Measurements from ENCODE around the gene GABRA4. TPM values are rescaled to one million over a fixed set of nuclear protein-coding genes. Genes with fewer than 3 reads are reported as not detected.

GABRA4 gene
- total and polyA plus RNA-seq, 2 experiments from 2014 or later, result 1.5 to 1.9 TPM

- TF ChIP-seq EZH2phosphoT487 (IDR thresholded peaks at IDR 0.05; ENCODE audit: unreplicated experiment), result no peak
- TF ChIP-seq CREB1 (CRISPR knock-in tag; IDR thresholded peaks at IDR 0.05; ENCODE audit: low read depth), result no peak
- TF ChIP-seq ETS1 (IDR thresholded peaks at IDR 0.05), result no peak
- no peak for TF ChIP-seq REST (IDR thresholded peaks at IDR 0.05; ENCODE audit: unreplicated experiment)
- TF ChIP-seq EZH2 (IDR thresholded peaks at IDR 0.05; ENCODE audit: low read depth, unreplicated experiment), result no peak
- TF ChIP-seq ZNF114 (CRISPR knock-in tag; IDR thresholded peaks at IDR 0.05), result no peak
- TF ChIP-seq STAT1 (IDR thresholded peaks at IDR 0.05; ENCODE audit: unreplicated experiment), result no peak
- TF ChIP-seq NANOG (IDR thresholded peaks at IDR 0.05; ENCODE audit: borderline replicate concordance), result no peak
These were observed 8.6 kb downstream of the GABRA4 start (continued) for GRCh38 chr4:46984781-46985180.

GRCh38 chr4:46980851-46981250 lies 12.5 kb downstream of the GABRA4 start:
- H3K4me1 Mint-ChIP-seq, result peaks cover 5% of the 10 kb centered on the region; the same call in 2 of the 3 replicates
- no peaks in the 10 kb centered on the region for H3K36me3 Mint-ChIP-seq (ENCODE audit: low read depth)
- Histone ChIP-seq H3K9me2 (ENCODE audit: insufficient read depth) (no peaks in the 10 kb centered on the region), H3K27ac (ENCODE audit: low read depth) (no peak overlapping the region), H3K79me2 (replicated peaks; ENCODE audit: insufficient read depth) (no peaks in the 10 kb centered on the region), H3K4me1 (ENCODE audit: insufficient read depth) (0 out of 2 replicates have a peak, but pooled peaks cover 7% of the 10 kb centered on the region), H3K4me3 (no peak overlapping the region), H2AFZ (no peak overlapping the region), H3K27me3 (ENCODE audit: insufficient read depth) (no peaks in the 10 kb centered on the region), H3K36me3 (ENCODE audit: insufficient read depth) (no peaks in the 10 kb centered on the region), H3F3A (replicated peaks; ENCODE audit: low read depth) (no peaks in the 10 kb centered on the region), H3K4me2 (no peak overlapping the region), H4K20me1 (replicated peaks; ENCODE audit: insufficient read depth) (no peaks in the 10 kb centered on the region)
- no peak overlapping the region for H3K4me3 Mint-ChIP-seq
- no peak overlapping the region for H3K27ac Mint-ChIP-seq
- DNase-seq (ENCODE audit: low spot score) (no peak), ATAC-seq (no peak)
- H3K9me3 Mint-ChIP-seq, result no peaks in the 10 kb centered on the region
- no peaks in the 10 kb centered on the region for H3K27me3 Mint-ChIP-seq (ENCODE audit: insufficient read depth, low read depth, poor library complexity)
- TF ChIP-seq JUNB (IDR thresholded peaks at IDR 0.05; ENCODE audit: unreplicated experiment), result no peak
- no peak for TF ChIP-seq ZNF114 (CRISPR knock-in tag; IDR thresholded peaks at IDR 0.05)
- TF ChIP-seq REST (IDR thresholded peaks at IDR 0.05; ENCODE audit: unreplicated experiment), result no peak
- TF ChIP-seq, protein P1, sequence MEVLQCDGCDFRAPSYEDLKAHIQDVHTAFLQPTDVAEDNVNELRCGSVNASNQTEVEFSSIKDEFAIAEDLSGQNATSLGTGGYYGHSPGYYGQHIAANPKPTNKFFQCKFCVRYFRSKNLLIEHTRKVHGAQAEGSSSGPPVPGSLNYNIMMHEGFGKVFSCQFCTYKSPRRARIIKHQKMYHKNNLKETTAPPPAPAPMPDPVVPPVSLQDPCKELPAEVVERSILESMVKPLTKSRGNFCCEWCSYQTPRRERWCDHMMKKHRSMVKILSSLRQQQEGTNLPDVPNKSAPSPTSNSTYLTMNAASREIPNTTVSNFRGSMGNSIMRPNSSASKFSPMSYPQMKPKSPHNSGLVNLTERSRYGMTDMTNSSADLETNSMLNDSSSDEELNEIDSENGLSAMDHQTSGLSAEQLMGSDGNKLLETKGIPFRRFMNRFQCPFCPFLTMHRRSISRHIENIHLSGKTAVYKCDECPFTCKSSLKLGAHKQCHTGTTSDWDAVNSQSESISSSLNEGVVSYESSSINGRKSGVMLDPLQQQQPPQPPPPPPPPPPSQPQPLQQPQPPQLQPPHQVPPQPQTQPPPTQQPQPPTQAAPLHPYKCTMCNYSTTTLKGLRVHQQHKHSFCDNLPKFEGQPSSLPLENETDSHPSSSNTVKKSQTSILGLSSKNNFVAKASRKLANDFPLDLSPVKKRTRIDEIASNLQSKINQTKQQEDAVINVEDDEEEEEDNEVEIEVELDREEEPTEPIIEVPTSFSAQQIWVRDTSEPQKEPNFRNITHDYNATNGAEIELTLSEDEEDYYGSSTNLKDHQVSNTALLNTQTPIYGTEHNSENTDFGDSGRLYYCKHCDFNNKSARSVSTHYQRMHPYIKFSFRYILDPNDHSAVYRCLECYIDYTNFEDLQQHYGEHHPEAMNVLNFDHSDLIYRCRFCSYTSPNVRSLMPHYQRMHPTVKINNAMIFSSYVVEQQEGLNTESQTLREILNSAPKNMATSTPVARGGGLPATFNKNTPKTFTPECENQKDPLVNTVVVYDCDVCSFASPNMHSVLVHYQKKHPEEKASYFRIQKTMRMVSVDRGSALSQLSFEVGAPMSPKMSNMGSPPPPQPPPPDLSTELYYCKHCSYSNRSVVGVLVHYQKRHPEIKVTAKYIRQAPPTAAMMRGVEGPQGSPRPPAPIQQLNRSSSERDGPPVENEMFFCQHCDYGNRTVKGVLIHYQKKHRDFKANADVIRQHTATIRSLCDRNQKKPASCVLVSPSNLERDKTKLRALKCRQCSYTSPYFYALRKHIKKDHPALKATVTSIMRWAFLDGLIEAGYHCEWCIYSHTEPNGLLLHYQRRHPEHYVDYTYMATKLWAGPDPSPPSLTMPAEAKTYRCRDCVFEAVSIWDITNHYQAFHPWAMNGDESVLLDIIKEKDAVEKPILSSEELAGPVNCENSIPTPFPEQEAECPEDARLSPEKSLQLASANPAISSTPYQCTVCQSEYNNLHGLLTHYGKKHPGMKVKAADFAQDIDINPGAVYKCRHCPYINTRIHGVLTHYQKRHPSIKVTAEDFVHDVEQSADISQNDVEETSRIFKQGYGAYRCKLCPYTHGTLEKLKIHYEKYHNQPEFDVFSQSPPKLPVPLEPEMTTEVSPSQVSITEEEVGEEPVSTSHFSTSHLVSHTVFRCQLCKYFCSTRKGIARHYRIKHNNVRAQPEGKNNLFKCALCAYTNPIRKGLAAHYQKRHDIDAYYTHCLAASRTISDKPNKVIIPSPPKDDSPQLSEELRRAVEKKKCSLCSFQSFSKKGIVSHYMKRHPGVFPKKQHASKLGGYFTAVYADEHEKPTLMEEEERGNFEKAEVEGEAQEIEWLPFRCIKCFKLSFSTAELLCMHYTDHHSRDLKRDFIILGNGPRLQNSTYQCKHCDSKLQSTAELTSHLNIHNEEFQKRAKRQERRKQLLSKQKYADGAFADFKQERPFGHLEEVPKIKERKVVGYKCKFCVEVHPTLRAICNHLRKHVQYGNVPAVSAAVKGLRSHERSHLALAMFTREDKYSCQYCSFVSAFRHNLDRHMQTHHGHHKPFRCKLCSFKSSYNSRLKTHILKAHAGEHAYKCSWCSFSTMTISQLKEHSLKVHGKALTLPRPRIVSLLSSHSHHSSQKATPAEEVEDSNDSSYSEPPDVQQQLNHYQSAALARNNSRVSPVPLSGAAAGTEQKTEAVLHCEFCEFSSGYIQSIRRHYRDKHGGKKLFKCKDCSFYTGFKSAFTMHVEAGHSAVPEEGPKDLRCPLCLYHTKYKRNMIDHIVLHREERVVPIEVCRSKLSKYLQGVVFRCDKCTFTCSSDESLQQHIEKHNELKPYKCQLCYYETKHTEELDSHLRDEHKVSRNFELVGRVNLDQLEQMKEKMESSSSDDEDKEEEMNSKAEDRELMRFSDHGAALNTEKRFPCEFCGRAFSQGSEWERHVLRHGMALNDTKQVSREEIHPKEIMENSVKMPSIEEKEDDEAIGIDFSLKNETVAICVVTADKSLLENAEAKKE (CRISPR knock-in tag; IDR thresholded peaks at IDR 0.05), result no peak
- TF ChIP-seq EZH2phosphoT487 (IDR thresholded peaks at IDR 0.05; ENCODE audit: unreplicated experiment), result no peak
- TF ChIP-seq STAT1 (IDR thresholded peaks at IDR 0.05; ENCODE audit: unreplicated experiment), result no peak
